OCI-LY7 (cell line): Measurements from ENCODE around the gene P2RY8. TPM values are rescaled to one million over a fixed set of nuclear protein-coding genes. Genes with fewer than 3 reads are reported as not detected.
"Not testable (repeated sequence)": the region's sequence is repeated elsewhere in the genome, so short reads cannot be mapped to it uniquely, and the experiment has no call there.

Experiments used
- BruUV-seq: library from RNA; stranded (reverse); fragments of 400-500 nt; replicated peaks from 2 replicates; lab custom pipeline; 2021; lab: Mats Ljungman, UMichigan
- CTCF ChIA-PET: fragments of 300-600 bp; sonication (Branson Sonifier 250); formaldehyde crosslinking; loops from one replicate; lab custom pipeline; 2022; ENCODE audit warnings: antibody characterized with exemption; ENCODE audit not compliant: unreplicated experiment; lab: Charles Lee
- POLR2A ChIA-PET: fragments of 300-600 bp; sonication (Branson Sonifier 250); formaldehyde crosslinking; loops from one replicate; lab custom pipeline; 2022; ENCODE audit warnings: antibody characterized with exemption; lab: Charles Lee
- DNase-seq: peaks from one replicate; pipeline ENCODE4 v3.0.0-alpha.2; 2015; ENCODE audit warnings: low spot score
- H2AFZ ChIP-seq: fragments of 200-600 bp; sonication (generic), shearing (Covaris generic); 2 replicates; pipeline ENCODE4 v1.6.1; 2014; ENCODE audit warnings: mild to moderate bottlenecking, antibody characterized with exemption, low read length, moderate library complexity
- H3K27ac ChIP-seq: fragments of 200-600 bp; sonication (generic); 2 replicates; pipeline ENCODE4 v1.5.1; 2014; ENCODE audit warnings: mixed run types, low read depth, mild to moderate bottlenecking, moderate library complexity, low read length, inconsistent platforms; ENCODE audit not compliant: poor library complexity, severe bottlenecking
- H3K36me3 ChIP-seq: fragments of 200-600 bp; sonication (generic); 2 replicates; pipeline ENCODE4 v1.6.1; 2014; ENCODE audit warnings: mild to moderate bottlenecking, antibody characterized with exemption, low read length, moderate library complexity, mixed read lengths; ENCODE audit not compliant: insufficient read depth
- H3K4me1 ChIP-seq: fragments of 200-600 bp; sonication (generic); 2 replicates; pipeline ENCODE4 v1.5.1; 2014; ENCODE audit warnings: mild to moderate bottlenecking, low read length; ENCODE audit not compliant: insufficient read depth, poor library complexity, severe bottlenecking
- H3K4me2 ChIP-seq: fragments of 200-600 bp; sonication (generic); 2 replicates; pipeline ENCODE4 v1.6.1; 2014; ENCODE audit warnings: mild to moderate bottlenecking, low read length
- H3K4me3 ChIP-seq: fragments of 200-600 bp; sonication (generic); 2 replicates; pipeline ENCODE4 v1.5.1; 2014; ENCODE audit warnings: mild to moderate bottlenecking, low read depth, low read length; ENCODE audit not compliant: poor library complexity, severe bottlenecking
- H3K79me2 ChIP-seq: fragments of 200-600 bp; sonication (generic); 2 replicates; pipeline ENCODE4 v1.6.1; 2016; ENCODE audit warnings: low read depth, mild to moderate bottlenecking, low read length, moderate library complexity, mixed read lengths; ENCODE audit not compliant: insufficient read depth
- H3K9me2 ChIP-seq: fragments of 200-600 bp; sonication (generic); 2 replicates; pipeline ENCODE4 v1.6.1; 2016; ENCODE audit warnings: mild to moderate bottlenecking, low read length, mixed read lengths; ENCODE audit not compliant: insufficient read depth
- H3K9me3 ChIP-seq: fragments of 200-600 bp; sonication (generic); 2 replicates; pipeline ENCODE4 v1.6.1; 2014; ENCODE audit warnings: mild to moderate bottlenecking, mixed run types, low read length, mixed read lengths
- H4K20me1 ChIP-seq: fragments of 200-600 bp; sonication (generic); 2 replicates; pipeline ENCODE4 v1.6.1; 2014; ENCODE audit warnings: mild to moderate bottlenecking, antibody characterized with exemption, low read length, moderate library complexity, mixed read lengths; ENCODE audit not compliant: insufficient read depth
- CTCF ChIP-seq: fragments of 200-600 bp; sonication (generic); conservative IDR thresholded peaks from 2 replicates; pipeline ENCODE4 v1.5.1; 2014; ENCODE audit warnings: mild to moderate bottlenecking, antibody characterized with exemption, low read length, moderate library complexity, mixed read lengths
- EZH2phosphoT487 ChIP-seq: fragments of 200-600 bp; sonication (generic); IDR thresholded peaks from 2 replicates; pipeline ENCODE4 v1.6.1; 2018; ENCODE audit warnings: low read depth, borderline replicate concordance, mild to moderate bottlenecking, mixed run types, antibody characterized with exemption, low read length, moderate library complexity, mixed read lengths
- intact Hi-C: fragments of 100-400 bp; cut with micrococcal nuclease; formaldehyde crosslinking; loops from one replicate; pipeline ENCODE4 v1.10.0; 2022; ENCODE audit not compliant: unreplicated experiment
- total RNA-seq, 2 experiments: library from RNA; depleted of rRNA in 1 of 2; stranded (reverse); fragments of >200 nt in 1 of 2; shearing (Covaris generic) in 1 of 2; gene quantifications; 2 replicates each; pipeline ENCODE4 v1.2.3, GENCODE V29; 2014 to 2022

The P2RY8 gene
- total RNA-seq, 2 experiments from 2014 or later = 110 to 149 TPM

- H3K4me3 ChIP-seq = no peak overlapping the region
- no peak for DNase-seq
- no peaks in the 10 kb centered on the region for H3K79me2 ChIP-seq
- no peak overlapping the region for H3K27ac ChIP-seq
- H3K9me3 ChIP-seq = no peaks in the 10 kb centered on the region
- ChIA-PET CTCF (no interaction called here), POLR2A (no interaction called here)
- no TSS peak for BruUV-seq
- H3K4me1 ChIP-seq = peaks cover 11% of the 10 kb centered on the region
- no peak overlapping the region for H2AFZ ChIP-seq
- intact Hi-C loops = no loop called here
- TF ChIP-seq EZH2phosphoT487 (no peak), CTCF (no peak)
- no peak overlapping the region for H3K4me2 ChIP-seq
- no peaks in the 10 kb centered on the region for H4K20me1 ChIP-seq
- H3K36me3 ChIP-seq = no peaks in the 10 kb centered on the region
- no peaks in the 10 kb centered on the region for H3K9me2 ChIP-seq
These were observed 40.9 kb upstream of the P2RY8 start for GRCh38 chrX:1577845-1578244.

- Histone ChIP-seq H4K20me1 (no peaks in the 10 kb centered on the region), H2AFZ (peak overlapping the region; percentile 60; the same call in 1 of the 2 replicates), H3K79me2 (no peaks in the 10 kb centered on the region), H3K4me1 (peaks cover 5% of the 10 kb centered on the region), H3K4me2 (no peak overlapping the region), H3K9me2 (no peaks in the 10 kb centered on the region), H3K36me3 (no peaks in the 10 kb centered on the region), H3K4me3 (no peak overlapping the region), H3K9me3 (no peaks in the 10 kb centered on the region), H3K27ac (no peak overlapping the region)
- CTCF ChIA-PET = no interaction called here
- no peak for DNase-seq
- no TSS peak for BruUV-seq
- TF ChIP-seq CTCF (no peak), EZH2phosphoT487 (no peak)
- POLR2A ChIA-PET = no interaction called here
- intact Hi-C loops = no loop called here
These were observed 39.4 kb upstream of the P2RY8 start for GRCh38 chrX:1576201-1576992.

- CTCF ChIA-PET, H3K79me2 ChIP-seq, POLR2A ChIA-PET, H3K9me2 ChIP-seq, H3K27ac ChIP-seq, DNase-seq, intact Hi-C loops, H3K4me2 ChIP-seq, H2AFZ ChIP-seq, H3K36me3 ChIP-seq, H4K20me1 ChIP-seq, H3K4me3 ChIP-seq, H3K4me1 ChIP-seq, H3K9me3 ChIP-seq, BruUV-seq: not testable (repeated sequence)
These were observed 37.2 kb upstream of the P2RY8 start for GRCh38 chrX:1574181-1574580.
